ENCODE data around the gene PARVG. TPM values are rescaled to one million over a fixed set of nuclear protein-coding genes. Genes with fewer than 3 reads are reported as not detected.

The PARVG gene
- total and polyA plus RNA-seq, 2 of the 8 experiments (the other 6 are each of a cell fraction or from before 2014, with no cell fraction given): 0.37 to 1.5 TPM

GRCh38 chr22:44245867-44246266, 65.1 kb downstream of the PARVG start:
- Histone ChIP-seq H4K8ac (ENCODE audit: extremely low read depth, insufficient read depth, low read length) (no peak overlapping the region), H3K4me1 (replicated peaks in 1 of 4; ENCODE audit: control insufficient read depth in 3 of 4, insufficient read depth in 4 of 4, low read length in 3 of 4) (no peaks in the 10 kb centered on the region), H2BK5ac (ENCODE audit: low read depth, low read length) (no peak overlapping the region), H3K23ac (ENCODE audit: insufficient read length) (no peak overlapping the region), H2BK12ac (ENCODE audit: low read depth, low read length) (no peak overlapping the region), H3K9ac (replicated peaks in 1 of 4; ENCODE audit: extremely low read depth in 1 of 4, low read depth in 3 of 4, low read length in 3 of 4) (no peak overlapping the region; a peak in 1 of 7 replicates), H2AK5ac (ENCODE audit: low read depth, low read length) (no peak overlapping the region), H3K4ac (replicated peaks; ENCODE audit: insufficient read length, low read depth, low read length) (no peak overlapping the region), H2BK20ac (ENCODE audit: low read length) (no peak overlapping the region), H4K20me1 (replicated peaks in 1 of 2; ENCODE audit: control insufficient read depth in 1 of 2, insufficient read depth in 2 of 2, low read length in 2 of 2) (peaks cover 0 to 1% of the 10 kb centered on the region in 2 experiments), H4K91ac (replicated peaks; ENCODE audit: insufficient read length, low read length) (no peak overlapping the region), H3K79me1 (ENCODE audit: low read depth, low read length) (no peaks in the 10 kb centered on the region), H3K4me2 (ENCODE audit: insufficient read depth in 1 of 2, low read depth in 2 of 2, low read length in 2 of 2) (no peak overlapping the region), H2AFZ (ENCODE audit: low read length) (no peak overlapping the region), H3K36me3 (ENCODE audit: control insufficient read depth in 2 of 4, insufficient read depth in 4 of 4, low read length in 3 of 4) (peaks cover 0 to 5% (median 0%) of the 10 kb centered on the region in 4 experiments; a peak in 1 of 8 replicates), H3K4me3 (ENCODE audit: extremely low read depth in 1 of 4, insufficient read depth in 2 of 4, low read depth in 3 of 4, low read length in 4 of 4) (no peak overlapping the region), H2BK15ac (ENCODE audit: low read length) (no peak overlapping the region), H3K27me3 (replicated peaks in 1 of 4; ENCODE audit: control insufficient read depth in 3 of 4, extremely low read depth in 1 of 4, insufficient read depth in 3 of 4, low read length in 3 of 4) (no peaks in the 10 kb centered on the region), H3K23me2 (ENCODE audit: low read depth, low read length) (no peaks in the 10 kb centered on the region), H3K56ac (replicated peaks; ENCODE audit: insufficient read length, low read depth, low read length) (no peak overlapping the region), H4K5ac (ENCODE audit: insufficient read length, low read depth, low read length) (no peak overlapping the region), H3K79me2 (ENCODE audit: control insufficient read depth in 1 of 2, insufficient read depth in 2 of 2, low read length in 2 of 2) (no peaks in the 10 kb centered on the region), H2BK120ac (replicated peaks; ENCODE audit: low read depth, low read length) (no peak overlapping the region), H3K18ac (ENCODE audit: extremely low read depth, low read length) (no peak overlapping the region), H3K14ac (ENCODE audit: insufficient read length) (no peak overlapping the region), H3K27ac (ENCODE audit: low read depth, low read length) (no peak overlapping the region), H3K9me3 (ENCODE audit: insufficient read depth in 2 of 2, low read depth in 1 of 2, low read length in 1 of 2) (peaks cover 8 to 16% of the 10 kb centered on the region in 2 experiments; a peak in 3 of 4 replicates)
- ChIA-PET CTCF (ENCODE audit: partially characterized antibody) (interaction anchor here (0.9 to 1.4 kb wide), 3 partner anchors 12 to 123 kb away, joined by 3 read pairs; no protein-coding TSS in a partner anchor), POLR2A (ENCODE audit: partially characterized antibody) (no interaction called here)
- FAIRE-seq: no peak
- DNase-seq (ENCODE audit: low read depth in 1 of 2, low spot score in 2 of 2): peak in 1 of 2 experiments; percentile 38
- 92% methylated on average over 8 of the region's 8 CpGs; no CpG with 5 or more reads in 1 of the 2 experiments for WGBS, 2 experiments (ENCODE audit: extremely low coverage in 1 of 2, insufficient coverage in 1 of 2, insufficient read length in 1 of 2, insufficient replicate concordance in 2 of 2, low coverage in 1 of 2, low lambda C conversion rate in 2 of 2, missing lambda C conversion rate in 1 of 2)
- no peak for TF ChIP-seq RXRA (IDR thresholded peaks at IDR 0.05; ENCODE audit: insufficient read depth, low read depth, low read length)
- no peak for TF ChIP-seq JUND (IDR thresholded peaks at IDR 0.05; ENCODE audit: low read length)
- TF ChIP-seq PHF8 (conservative IDR thresholded peaks at IDR 0.05; ENCODE audit: low read depth, low read length): no peak
- no peak for TF ChIP-seq SIRT6 (IDR thresholded peaks at IDR 0.05; ENCODE audit: low read length)
- no peak for TF ChIP-seq KDM1A (IDR thresholded peaks at IDR 0.05; ENCODE audit: borderline replicate concordance, low read length)
- TF ChIP-seq BCL11A (IDR thresholded peaks at IDR 0.05; ENCODE audit: low read depth in 2 of 2, low read length in 2 of 2): no peak
- no peak for TF ChIP-seq TAF7 (optimal IDR thresholded peaks at IDR 0.05; ENCODE audit: borderline replicate concordance, low read depth, low read length)
- no peak for TF ChIP-seq SAP30 (IDR thresholded peaks at IDR 0.05; ENCODE audit: insufficient read depth, insufficient replicate concordance, low read length)
- TF ChIP-seq YY1 (IDR thresholded peaks at IDR 0.05; ENCODE audit: low read depth, low read length): no peak
- no peak for TF ChIP-seq POLR2A (IDR thresholded peaks at IDR 0.05; ENCODE audit: control extremely low read depth in 1 of 2, low read depth in 2 of 2, low read length in 2 of 2)
- TF ChIP-seq CHD1 (IDR thresholded peaks at IDR 0.05; ENCODE audit: low read depth, low read length): no peak
- no peak for TF ChIP-seq TEAD4 (IDR thresholded peaks at IDR 0.05; ENCODE audit: low read depth, low read length)
- TF ChIP-seq POLR2AphosphoS5 (IDR thresholded peaks at IDR 0.05; ENCODE audit: low read depth, low read length): no peak
- no peak for TF ChIP-seq CREB1 (IDR thresholded peaks at IDR 0.05)
- no peak for TF ChIP-seq ZNF274 (IDR thresholded peaks at IDR 0.05; ENCODE audit: borderline replicate concordance, extremely low read depth, low read length)
- TF ChIP-seq SP1 (IDR thresholded peaks at IDR 0.05; ENCODE audit: low read depth, low read length): no peak
- no peak for TF ChIP-seq SRF (IDR thresholded peaks at IDR 0.05; ENCODE audit: low read depth, low read length)
